T-helper 1 cell treated with Interleukin-12 subunit alpha and Interleukin-12 subunit beta and Interleukin-4 antibody, amounts not matched to agents 30 μg/mL and 1 μg/mL, for 36 hours (primary cell): Measurements from ENCODE around the gene PVRIG.
"Not testable (repeated sequence)": the region's sequence is repeated elsewhere in the genome, so short reads cannot be mapped to it uniquely, and the experiment has no call there.

Experiments
- H3K27ac Mint-ChIP-seq: one replicate; pipeline ENCODE4 v1.8.0; 2021; ENCODE audit warnings: mild to moderate bottlenecking, mixed read lengths
- H3K27me3 Mint-ChIP-seq: one replicate; pipeline ENCODE4 v1.8.0; 2021; ENCODE audit warnings: low read depth, mixed read lengths
- H3K36me3 Mint-ChIP-seq: one replicate; pipeline ENCODE4 v1.8.0; 2021; ENCODE audit warnings: low read depth, mixed read lengths
- H3K4me1 Mint-ChIP-seq: one replicate; pipeline ENCODE4 v1.8.0; 2021; ENCODE audit warnings: low read depth, mixed read lengths
- H3K4me3 Mint-ChIP-seq: one replicate; pipeline ENCODE4 v1.8.0; 2021; ENCODE audit warnings: mild to moderate bottlenecking, moderate library complexity, mixed read lengths
- H3K9me3 Mint-ChIP-seq: one replicate; pipeline ENCODE4 v1.8.0; 2021; ENCODE audit warnings: mixed read lengths

PVRIG gene

DNA sequence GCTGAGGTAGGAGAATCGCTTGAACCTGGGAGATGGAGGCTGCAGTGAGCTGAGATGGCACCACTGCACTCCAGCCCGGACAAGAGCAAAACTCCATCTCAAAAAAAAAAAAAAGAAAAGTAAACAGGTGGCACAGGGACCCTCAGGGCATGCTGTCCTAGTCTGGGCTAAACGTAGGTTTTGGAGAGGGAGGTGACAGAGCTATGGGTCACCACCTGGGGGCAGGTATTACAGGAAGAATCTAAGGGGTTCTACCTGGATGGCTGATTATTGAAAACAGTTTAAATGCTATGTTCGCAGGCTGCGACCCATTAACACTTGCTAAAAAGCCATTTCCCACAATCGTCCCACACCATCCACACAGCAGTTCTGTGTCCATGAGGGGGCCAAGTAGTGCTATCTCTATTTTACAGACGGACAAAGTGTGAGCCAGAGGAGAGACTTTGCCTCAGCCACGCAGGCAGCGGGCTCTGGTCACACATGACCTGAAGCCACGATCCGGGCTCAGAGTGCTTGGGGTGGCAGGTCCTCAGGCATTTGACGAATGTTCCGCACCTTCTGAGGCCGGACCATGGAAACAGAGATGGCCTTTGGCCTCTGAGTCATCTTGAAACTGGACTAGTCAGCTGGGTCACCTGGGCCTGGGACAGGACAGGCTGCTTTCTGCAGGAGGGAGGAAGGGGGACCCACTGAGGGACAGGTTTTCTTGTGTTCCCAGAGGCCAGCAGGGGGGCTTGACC, 49.7 kb downstream of the PVRIG start:
- not testable (repeated sequence) for H3K36me3 Mint-ChIP-seq, H3K4me3 Mint-ChIP-seq, H3K27me3 Mint-ChIP-seq, H3K9me3 Mint-ChIP-seq, H3K27ac Mint-ChIP-seq
- peaks cover 18% of the 10 kb centered on the region for H3K4me1 Mint-ChIP-seq

DNA sequence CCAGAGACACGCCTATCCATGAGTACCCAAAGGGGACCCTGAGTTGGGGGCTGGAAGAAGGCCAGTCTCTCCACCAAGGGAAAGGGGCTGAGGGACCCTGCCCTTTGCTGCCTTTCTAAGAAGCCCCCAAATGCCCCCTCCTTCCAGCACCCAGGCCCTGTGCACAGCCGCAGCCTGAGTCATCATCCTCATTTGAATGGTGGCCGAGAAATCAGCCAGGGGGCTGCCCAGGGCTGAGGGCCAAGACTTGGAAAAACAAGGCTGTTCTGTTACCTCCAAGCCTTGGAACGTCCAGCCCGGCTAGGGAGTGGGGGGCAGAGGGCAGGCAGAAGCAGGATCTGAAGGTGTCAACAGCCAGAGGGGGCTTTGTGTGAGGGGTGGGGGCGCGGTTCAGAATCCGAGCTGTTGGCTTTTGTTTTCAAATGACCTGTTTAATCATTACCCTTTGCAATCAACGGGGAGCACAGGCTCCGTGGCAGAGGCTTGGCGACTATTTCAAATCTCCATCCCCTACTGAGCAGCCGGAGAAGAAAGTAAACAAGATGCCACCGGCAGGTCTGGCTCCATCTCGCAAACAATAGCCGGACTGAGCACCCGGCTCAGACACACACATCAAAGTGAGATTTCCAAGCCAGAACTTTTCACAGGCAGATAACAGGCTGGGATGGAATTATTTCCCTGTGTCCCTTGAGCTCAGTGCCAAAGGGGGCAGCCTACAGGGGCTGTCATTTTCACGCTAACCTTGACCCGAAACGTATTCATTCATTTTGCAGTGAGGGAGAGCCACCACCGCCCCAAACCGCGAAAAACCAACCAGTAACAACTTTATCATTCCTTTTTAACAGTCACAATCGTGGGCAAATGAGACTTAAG, 50.5 kb downstream of the PVRIG start:
- H3K27ac Mint-ChIP-seq = peak overlapping the region; percentile 65

More for the DNA sequence above, 50.5 kb downstream of the PVRIG start:
- H3K36me3 Mint-ChIP-seq, H3K9me3 Mint-ChIP-seq, H3K27me3 Mint-ChIP-seq: not testable (repeated sequence)
- H3K4me1 Mint-ChIP-seq = peaks cover 22% of the 10 kb centered on the region
- peak overlapping the region; percentile 82 for H3K4me3 Mint-ChIP-seq
